ENCODE data around the gene ANO8.

Gene ANO8

GRCh38 chr19:17327068-17327653 lies 7.5 kb downstream of the ANO8 start:
- H3K27me3 ChIP-seq (ENCODE audit: control insufficient read depth, insufficient read depth, low read length): no peaks in the 10 kb centered on the region
- peaks cover 13% of the 10 kb centered on the region for H3K4me1 ChIP-seq (ENCODE audit: control insufficient read depth, insufficient read depth, low read length)
- no CpG with 5 or more reads among the region's 27 CpGs for WGBS (ENCODE audit: insufficient coverage, insufficient read length)
- peaks cover 4% of the 10 kb centered on the region for H3K36me3 ChIP-seq (ENCODE audit: control insufficient read depth, insufficient read depth, low read length)
- no peaks in the 10 kb centered on the region for H3K9me3 ChIP-seq (ENCODE audit: control insufficient read depth, insufficient read depth, low read length)
- H3K4me3 ChIP-seq (ENCODE audit: low read length): peak overlapping the region; percentile 53; the same call in 1 of the 2 replicates
- no peak for DNase-seq (ENCODE audit: low read depth, low spot score)
- H3K27ac ChIP-seq (ENCODE audit: low read length): no peak overlapping the region

GRCh38 chr19:17326595-17326966 lies 8.1 kb downstream of the ANO8 start:
- H3K9me3 ChIP-seq (ENCODE audit: control insufficient read depth, insufficient read depth, low read length): no peaks in the 10 kb centered on the region
- H3K27ac ChIP-seq (ENCODE audit: low read length): no peak overlapping the region
- H3K27me3 ChIP-seq (ENCODE audit: control insufficient read depth, insufficient read depth, low read length): no peaks in the 10 kb centered on the region
- peaks cover 13% of the 10 kb centered on the region for H3K4me1 ChIP-seq (ENCODE audit: control insufficient read depth, insufficient read depth, low read length)
- no CpG with 5 or more reads among the region's 11 CpGs for WGBS (ENCODE audit: insufficient coverage, insufficient read length)
- no peak overlapping the region for H3K4me3 ChIP-seq (ENCODE audit: low read length)
- H3K36me3 ChIP-seq (ENCODE audit: control insufficient read depth, insufficient read depth, low read length): peaks cover 6% of the 10 kb centered on the region
- no peak for DNase-seq (ENCODE audit: low read depth, low spot score)

GRCh38 chr19:17325881-17326594 lies 8.6 kb downstream of the ANO8 start:
- H3K36me3 ChIP-seq (ENCODE audit: control insufficient read depth, insufficient read depth, low read length): peaks cover 6% of the 10 kb centered on the region
- no peak overlapping the region for H3K27ac ChIP-seq (ENCODE audit: low read length)
- no peak overlapping the region for H3K4me3 ChIP-seq (ENCODE audit: low read length)
- DNase-seq (ENCODE audit: low read depth, low spot score): no peak
- H3K27me3 ChIP-seq (ENCODE audit: control insufficient read depth, insufficient read depth, low read length): no peaks in the 10 kb centered on the region
- WGBS (ENCODE audit: insufficient coverage, insufficient read length): no CpG with 5 or more reads among the region's 17 CpGs
- H3K4me1 ChIP-seq (ENCODE audit: control insufficient read depth, insufficient read depth, low read length): peaks cover 13% of the 10 kb centered on the region
- H3K9me3 ChIP-seq (ENCODE audit: control insufficient read depth, insufficient read depth, low read length): no peaks in the 10 kb centered on the region

GRCh38 chr19:17325133-17325532 lies 9.5 kb downstream of the ANO8 start:
- Histone ChIP-seq H3K27ac (ENCODE audit: low read length) (no peak overlapping the region), H3K9me3 (ENCODE audit: control insufficient read depth, insufficient read depth, low read length) (no peaks in the 10 kb centered on the region), H3K4me1 (ENCODE audit: control insufficient read depth, insufficient read depth, low read length) (peaks cover 13% of the 10 kb centered on the region), H3K4me3 (ENCODE audit: low read length) (no peak overlapping the region), H3K27me3 (ENCODE audit: control insufficient read depth, insufficient read depth, low read length) (no peaks in the 10 kb centered on the region), H3K36me3 (ENCODE audit: control insufficient read depth, insufficient read depth, low read length) (peaks cover 12% of the 10 kb centered on the region)
- DNase-seq (ENCODE audit: low read depth, low spot score): no peak
- WGBS (ENCODE audit: insufficient coverage, insufficient read length): no CpG with 5 or more reads among the region's 20 CpGs

- no peak for DNase-seq (ENCODE audit: low read depth, low spot score)
- Histone ChIP-seq H3K27me3 (ENCODE audit: control insufficient read depth, insufficient read depth, low read length) (no peaks in the 10 kb centered on the region), H3K36me3 (ENCODE audit: control insufficient read depth, insufficient read depth, low read length) (peaks cover 16% of the 10 kb centered on the region), H3K4me3 (ENCODE audit: low read length) (no peak overlapping the region), H3K4me1 (ENCODE audit: control insufficient read depth, insufficient read depth, low read length) (peaks cover 13% of the 10 kb centered on the region), H3K9me3 (ENCODE audit: control insufficient read depth, insufficient read depth, low read length) (no peaks in the 10 kb centered on the region), H3K27ac (ENCODE audit: low read length) (no peak overlapping the region)
- no CpG with 5 or more reads among the region's 28 CpGs for WGBS (ENCODE audit: insufficient coverage, insufficient read length)
These were observed 10.1 kb downstream of the ANO8 start for GRCh38 chr19:17324357-17325114.

- no peaks in the 10 kb centered on the region for H3K9me3 ChIP-seq (ENCODE audit: control insufficient read depth, insufficient read depth, low read length)
- no peak for DNase-seq (ENCODE audit: low read depth, low spot score)
- no peak overlapping the region for H3K27ac ChIP-seq (ENCODE audit: low read length)
- H3K36me3 ChIP-seq (ENCODE audit: control insufficient read depth, insufficient read depth, low read length): peaks cover 17% of the 10 kb centered on the region
- WGBS (ENCODE audit: insufficient coverage, insufficient read length): no CpG with 5 or more reads among the region's 7 CpGs
- H3K4me1 ChIP-seq (ENCODE audit: control insufficient read depth, insufficient read depth, low read length): peaks cover 8% of the 10 kb centered on the region
- H3K4me3 ChIP-seq (ENCODE audit: low read length): no peak overlapping the region
- no peaks in the 10 kb centered on the region for H3K27me3 ChIP-seq (ENCODE audit: control insufficient read depth, insufficient read depth, low read length)
These were observed 10.7 kb downstream of the ANO8 start for GRCh38 chr19:17323964-17324332.

GRCh38 chr19:17323300-17323963 lies 11.2 kb downstream of the ANO8 start:
- DNase-seq (ENCODE audit: low read depth, low spot score): no peak
- Histone ChIP-seq H3K27ac (ENCODE audit: low read length) (no peak overlapping the region), H3K36me3 (ENCODE audit: control insufficient read depth, insufficient read depth, low read length) (peaks cover 19% of the 10 kb centered on the region), H3K4me1 (ENCODE audit: control insufficient read depth, insufficient read depth, low read length) (peaks cover 8% of the 10 kb centered on the region), H3K9me3 (ENCODE audit: control insufficient read depth, insufficient read depth, low read length) (no peaks in the 10 kb centered on the region), H3K4me3 (ENCODE audit: low read length) (no peak overlapping the region), H3K27me3 (ENCODE audit: control insufficient read depth, insufficient read depth, low read length) (no peaks in the 10 kb centered on the region)
- WGBS (ENCODE audit: insufficient coverage, insufficient read length): no CpG with 5 or more reads among the region's 56 CpGs

- Histone ChIP-seq H3K36me3 (ENCODE audit: control insufficient read depth, insufficient read depth, low read length) (peaks cover 19% of the 10 kb centered on the region), H3K27ac (ENCODE audit: low read length) (no peak overlapping the region)
- no CpG with 5 or more reads among the region's 10 CpGs for WGBS (ENCODE audit: insufficient coverage, insufficient read length)
These were observed 11.8 kb downstream of the ANO8 start for GRCh38 chr19:17322854-17323253.

GRCh38 chr19:17321655-17322489 lies 12.8 kb downstream of the ANO8 start:
- Histone ChIP-seq H3K9me3 (ENCODE audit: control insufficient read depth, insufficient read depth, low read length) (no peaks in the 10 kb centered on the region), H3K4me1 (ENCODE audit: control insufficient read depth, insufficient read depth, low read length) (peaks cover 3% of the 10 kb centered on the region; the same call in 1 of the 2 replicates), H3K27ac (ENCODE audit: low read length) (no peak overlapping the region), H3K36me3 (ENCODE audit: control insufficient read depth, insufficient read depth, low read length) (peaks cover 19% of the 10 kb centered on the region), H3K4me3 (ENCODE audit: low read length) (no peak overlapping the region), H3K27me3 (ENCODE audit: control insufficient read depth, insufficient read depth, low read length) (no peaks in the 10 kb centered on the region)
- DNase-seq (ENCODE audit: low read depth, low spot score): no peak
- no CpG with 5 or more reads among the region's 19 CpGs for WGBS (ENCODE audit: insufficient coverage, insufficient read length)

More at GRCh38 chr19:17322854-17323253, 11.8 kb downstream of the ANO8 start:
- Histone ChIP-seq H3K4me3 (ENCODE audit: low read length) (no peak overlapping the region), H3K4me1 (ENCODE audit: control insufficient read depth, insufficient read depth, low read length) (peaks cover 8% of the 10 kb centered on the region), H3K9me3 (ENCODE audit: control insufficient read depth, insufficient read depth, low read length) (no peaks in the 10 kb centered on the region), H3K27me3 (ENCODE audit: control insufficient read depth, insufficient read depth, low read length) (no peaks in the 10 kb centered on the region)
- DNase-seq (ENCODE audit: low read depth, low spot score): no peak
